HG02759 (cell line): ENCODE results near the gene MCCC2.
"Not testable (repeated sequence)": the region's sequence is repeated elsewhere in the genome, so short reads cannot be mapped to it uniquely, and the experiment has no call there.

Experiments
- ATAC-seq: cut with Tn5 transposase; IDR thresholded peaks from one replicate; pipeline ENCODE4 v1.9.1; 2021; ENCODE audit warnings: mild to moderate bottlenecking, moderate library complexity; ENCODE audit not compliant: unreplicated experiment

The MCCC2 gene

DNA sequence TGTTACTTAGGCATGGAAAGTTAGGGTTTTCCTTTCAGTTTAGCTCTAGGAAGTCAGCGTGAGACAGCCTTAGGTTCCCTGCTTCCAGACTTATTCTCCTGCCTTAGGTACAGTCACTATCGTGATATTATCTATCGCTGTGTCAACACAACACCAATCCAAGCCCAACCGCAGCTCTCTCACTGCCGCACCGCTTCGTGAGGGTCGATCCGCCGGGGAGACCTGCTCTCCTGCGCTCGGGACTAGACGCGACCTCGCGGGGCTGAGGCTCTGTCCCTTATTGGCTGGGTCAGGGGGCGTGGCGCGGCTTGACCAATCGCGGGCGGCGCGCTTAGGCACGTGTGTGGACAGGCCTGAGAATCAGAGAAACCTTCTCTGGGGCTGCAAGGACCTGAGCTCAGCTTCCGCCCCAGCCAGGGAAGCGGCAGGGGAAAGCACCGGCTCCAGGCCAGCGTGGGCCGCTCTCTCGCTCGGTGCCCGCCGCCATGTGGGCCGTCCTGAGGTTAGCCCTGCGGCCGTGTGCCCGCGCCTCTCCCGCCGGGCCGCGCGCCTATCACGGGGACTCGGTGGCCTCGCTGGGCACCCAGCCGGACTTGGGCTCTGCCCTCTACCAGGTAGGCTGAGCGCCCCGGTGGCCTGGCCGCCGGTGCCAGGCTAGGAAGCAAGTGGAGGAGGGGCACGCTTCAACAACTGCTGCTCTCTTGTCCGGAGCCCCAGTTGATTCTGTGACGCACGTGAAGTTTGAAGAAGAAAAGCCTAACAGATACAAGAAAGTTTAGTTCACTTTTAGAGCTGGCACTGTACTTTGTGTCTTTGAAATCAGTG lies at the start of gene MCCC2:
Gene MCCC2 (plus strand): TSS at position 400 of the 825 bp plus-strand sequence. CDS start 86 bp downstream, at position 486.
- peak; percentile 98 for ATAC-seq

DNA sequence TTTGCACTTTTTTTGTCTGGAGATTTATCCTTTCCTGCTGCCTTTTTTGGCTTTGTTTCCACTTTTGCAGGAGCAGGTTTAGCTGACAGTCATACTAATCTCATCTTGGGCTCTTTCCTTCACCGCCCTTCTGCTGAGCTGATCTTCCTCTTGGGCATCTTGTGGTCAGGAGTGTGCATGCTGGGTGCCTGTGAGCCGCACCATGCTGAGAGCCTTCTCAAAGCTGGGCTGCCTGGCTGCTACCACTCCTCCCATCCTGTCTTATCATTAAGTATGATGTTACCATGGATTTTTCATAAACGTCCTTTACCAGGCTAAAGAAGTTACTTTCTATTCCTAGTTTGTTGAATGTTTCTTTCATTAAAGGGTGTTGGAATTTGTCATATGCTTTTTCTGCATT lies 49.5 kb upstream of the MCCC2 start:
- ATAC-seq: no peak

DNA sequence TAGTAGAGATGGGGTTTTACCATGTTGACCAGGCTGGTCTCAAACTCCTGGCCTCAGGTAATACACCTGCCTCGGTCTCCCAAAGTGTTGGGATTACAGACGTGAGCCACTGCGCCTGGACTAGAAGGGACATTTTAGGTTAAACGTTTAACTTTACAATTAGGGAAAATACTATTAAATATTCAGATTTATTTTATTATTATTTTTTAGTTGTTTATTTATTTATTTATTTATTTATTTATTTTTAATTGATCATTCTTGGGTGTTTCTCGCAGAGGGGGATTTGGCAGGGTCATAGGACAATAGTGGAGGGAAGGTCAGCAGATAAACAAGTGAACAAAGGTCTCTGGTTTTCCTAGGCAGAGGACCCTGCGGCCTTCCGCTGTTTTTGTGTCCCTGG lies 36.3 kb upstream of the MCCC2 start:
- not testable (repeated sequence) for ATAC-seq

DNA sequence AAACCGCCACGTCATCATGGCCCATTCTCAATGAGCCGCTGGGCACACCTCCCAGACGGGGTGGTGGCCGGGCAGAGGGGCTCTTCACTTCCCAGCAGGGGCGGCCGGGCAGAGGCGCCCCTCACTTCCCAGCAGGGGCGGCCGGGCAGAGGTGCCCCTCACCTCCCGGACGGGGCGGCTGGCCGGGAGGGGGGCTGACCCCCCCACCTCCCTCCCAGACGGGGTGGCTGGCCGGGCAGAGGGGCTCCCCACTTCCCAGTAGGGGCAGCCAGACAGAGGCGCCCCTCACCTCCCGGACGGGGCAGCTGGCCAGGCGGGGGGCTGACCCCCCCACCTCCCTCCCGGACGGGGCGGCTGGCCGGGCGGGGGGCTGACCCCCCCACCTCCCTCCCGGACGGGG lies 35.6 kb upstream of the MCCC2 start:
- not testable (repeated sequence) for ATAC-seq

DNA sequence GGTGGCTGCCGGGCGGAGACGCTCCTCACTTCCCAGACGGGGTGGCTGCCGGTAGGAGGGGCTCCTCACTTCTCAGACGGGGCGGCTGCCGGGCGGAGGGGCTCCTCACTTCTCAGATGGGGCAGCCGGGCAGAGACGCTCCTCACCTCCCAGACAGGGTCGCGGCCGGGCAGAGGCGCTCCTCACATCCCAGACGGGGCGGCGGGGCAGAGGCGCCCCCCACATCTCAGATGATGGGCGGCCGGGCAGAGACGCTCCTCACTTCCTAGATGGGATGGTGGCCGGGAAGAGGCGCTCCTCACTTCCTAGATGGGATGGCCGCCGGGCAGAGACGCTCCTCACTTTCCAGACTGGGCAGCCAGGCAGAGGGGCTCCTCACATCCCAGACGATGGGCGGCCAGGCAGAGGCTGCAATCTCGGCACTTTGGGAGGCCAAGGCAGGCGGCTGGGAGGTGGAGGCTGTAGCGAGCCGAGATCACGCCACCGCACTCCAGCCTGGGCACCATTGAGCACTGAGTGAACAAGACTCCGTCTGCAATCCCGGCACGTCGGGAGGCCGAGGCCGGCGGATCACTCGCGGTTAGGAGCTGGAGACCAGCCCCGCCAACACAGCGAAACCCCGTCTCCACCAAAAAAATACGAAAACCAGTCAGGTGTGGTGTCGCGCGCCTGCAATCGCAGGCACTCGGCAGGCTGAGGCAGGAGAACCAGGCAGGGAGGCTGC lies 35.0 kb upstream of the MCCC2 start:
- ATAC-seq: not testable (repeated sequence)

DNA sequence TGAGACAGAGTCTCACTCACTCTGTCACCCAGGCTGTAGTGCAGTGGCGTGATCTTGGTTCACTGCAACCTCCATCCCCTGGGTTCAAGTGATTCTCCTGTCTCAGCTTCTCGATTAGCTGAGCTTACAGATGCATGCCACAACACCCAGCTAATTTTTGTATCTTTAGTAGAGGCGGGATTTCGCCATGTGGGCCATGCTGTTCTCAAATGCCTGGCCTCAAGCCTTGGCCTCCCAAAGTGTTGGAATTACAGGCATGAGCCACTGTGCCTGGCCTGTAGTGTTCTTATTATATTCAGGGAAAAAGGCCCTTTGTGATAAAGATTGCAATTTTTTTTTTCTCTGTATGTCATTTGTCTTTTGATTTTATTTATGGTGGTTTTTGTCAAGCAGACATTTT lies 24.0 kb upstream of the MCCC2 start:
- no peak for ATAC-seq

DNA sequence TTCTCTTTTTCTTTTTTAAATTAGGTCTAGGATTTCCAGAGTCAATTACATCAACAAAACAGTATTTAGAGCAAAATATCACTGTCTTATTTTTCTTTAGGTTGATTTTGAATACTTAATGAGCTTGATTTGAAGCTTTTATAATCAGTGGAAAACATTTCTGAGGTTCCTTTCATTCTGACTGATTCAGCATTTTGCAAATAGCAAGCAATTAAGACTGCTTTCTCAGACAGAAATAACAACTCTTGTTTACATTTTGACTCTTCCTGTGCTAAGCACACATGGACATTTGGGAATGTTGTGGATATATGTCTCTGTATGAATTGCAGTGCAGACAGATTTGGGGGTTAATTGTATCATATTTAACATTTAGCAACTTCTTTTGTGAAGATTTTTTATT lies 22.2 kb upstream of the MCCC2 start:
- ATAC-seq: no peak

DNA sequence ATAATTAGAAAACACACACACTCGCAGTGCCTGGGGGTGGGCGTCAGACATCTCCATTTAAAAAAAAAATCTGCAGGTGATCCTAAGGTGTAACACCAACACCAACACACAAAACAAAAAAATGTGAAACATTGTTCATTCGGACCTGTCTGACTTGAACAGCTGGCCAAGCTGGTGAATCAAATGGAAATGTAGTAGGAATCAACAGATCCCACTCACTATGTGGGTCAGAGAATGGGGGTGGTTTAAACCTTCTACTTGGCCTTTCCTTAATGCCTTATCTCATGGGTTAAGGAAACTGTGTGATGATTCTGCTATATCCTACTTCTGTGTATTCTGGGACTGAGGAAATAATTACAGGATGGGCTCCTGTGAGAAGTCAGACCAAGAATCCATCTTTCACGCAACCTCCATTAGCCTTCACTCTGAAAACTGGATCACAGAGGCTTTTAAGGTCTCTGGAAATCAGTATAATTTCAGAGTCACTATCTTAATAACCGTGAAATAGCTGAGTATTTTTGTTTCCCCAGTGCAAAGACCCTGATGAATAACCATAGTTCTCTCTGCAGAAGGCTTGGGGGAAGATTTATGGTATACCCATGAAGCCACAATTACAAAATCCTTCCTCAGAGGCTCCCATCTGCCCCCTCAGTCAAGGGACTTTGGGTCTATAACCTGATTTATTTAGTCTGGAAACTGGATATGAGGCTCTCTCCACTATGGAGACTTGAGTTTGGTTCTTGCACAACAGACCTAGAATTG lies 17.2 kb upstream of the MCCC2 start:
- ATAC-seq: no peak

DNA sequence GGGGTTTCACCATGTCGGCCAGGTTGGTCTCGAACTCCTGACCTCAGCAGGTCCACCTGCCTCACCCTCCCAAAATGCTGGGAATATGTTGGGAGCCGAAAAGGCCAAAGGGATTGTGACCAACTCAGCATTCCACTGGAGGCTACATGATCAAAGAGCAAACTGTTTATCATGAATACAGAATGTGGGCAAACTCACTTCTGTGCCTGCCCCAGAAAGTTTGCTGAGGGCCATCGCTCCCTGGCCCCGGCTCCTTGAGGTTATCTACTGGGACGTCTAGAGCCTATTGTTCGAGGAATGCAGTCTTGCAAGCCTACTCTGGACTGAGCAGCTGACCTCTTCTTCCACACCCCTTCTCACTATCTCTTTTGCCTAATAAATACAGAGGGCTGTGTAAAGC lies 15.3 kb upstream of the MCCC2 start:
- not testable (repeated sequence) for ATAC-seq

DNA sequence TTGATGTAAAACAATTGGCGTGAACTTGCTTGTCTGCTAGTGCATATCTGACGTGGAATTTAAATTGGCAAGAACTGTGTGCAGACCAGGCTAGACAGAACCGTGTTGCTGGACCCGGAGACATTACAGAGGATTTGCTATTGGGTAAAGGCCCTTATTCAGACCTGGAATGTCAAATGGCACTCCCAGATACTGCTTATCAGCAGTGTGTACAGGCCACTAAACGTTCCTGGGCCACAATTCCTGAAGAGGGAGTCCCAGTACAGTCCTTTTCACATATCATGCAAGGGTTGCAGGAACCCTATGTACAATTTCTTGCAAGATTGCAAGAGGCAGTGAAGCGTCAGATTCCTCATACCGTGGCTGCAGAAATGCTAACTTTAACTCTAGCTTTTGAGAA lies 13.5 kb upstream of the MCCC2 start:
- ATAC-seq: no peak

DNA sequence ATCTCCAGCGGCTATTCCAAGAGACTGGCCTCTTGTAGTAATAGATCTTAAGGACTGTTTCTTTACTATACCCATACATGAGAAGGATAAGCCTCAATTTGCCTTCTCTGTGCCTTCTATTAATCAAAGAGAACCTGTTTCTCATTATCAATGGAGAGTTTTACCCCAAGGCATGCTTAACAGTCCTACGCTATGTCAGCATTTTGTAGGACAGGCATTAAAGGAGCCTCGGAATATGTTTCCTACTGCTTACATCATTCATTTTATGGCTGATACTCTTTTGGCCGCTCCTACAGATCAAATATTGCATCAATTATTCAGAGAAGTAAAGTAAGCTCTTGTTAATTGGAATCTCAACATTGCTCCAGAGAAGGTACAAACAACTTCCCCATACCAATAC lies 11.6 kb upstream of the MCCC2 start:
- ATAC-seq: not testable (repeated sequence)

DNA sequence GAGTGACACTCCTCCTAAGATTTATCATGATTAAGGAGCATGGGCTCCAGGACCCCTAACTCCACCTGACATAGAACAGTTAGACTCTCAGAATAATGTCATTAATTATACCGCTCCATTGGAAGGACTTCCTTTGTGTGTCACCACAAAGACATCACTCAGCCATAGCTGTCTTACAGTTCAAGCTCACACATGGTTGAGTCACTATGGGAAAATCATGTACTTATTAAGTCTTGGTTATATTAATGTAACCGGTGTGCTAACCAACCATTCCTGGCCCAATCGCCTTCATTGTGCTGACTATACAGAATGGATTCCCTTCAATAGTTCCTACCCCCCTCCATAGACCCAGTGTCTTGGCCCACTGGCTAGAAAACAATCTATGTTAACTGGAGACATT lies 10.9 kb upstream of the MCCC2 start:
- ATAC-seq: no peak

DNA sequence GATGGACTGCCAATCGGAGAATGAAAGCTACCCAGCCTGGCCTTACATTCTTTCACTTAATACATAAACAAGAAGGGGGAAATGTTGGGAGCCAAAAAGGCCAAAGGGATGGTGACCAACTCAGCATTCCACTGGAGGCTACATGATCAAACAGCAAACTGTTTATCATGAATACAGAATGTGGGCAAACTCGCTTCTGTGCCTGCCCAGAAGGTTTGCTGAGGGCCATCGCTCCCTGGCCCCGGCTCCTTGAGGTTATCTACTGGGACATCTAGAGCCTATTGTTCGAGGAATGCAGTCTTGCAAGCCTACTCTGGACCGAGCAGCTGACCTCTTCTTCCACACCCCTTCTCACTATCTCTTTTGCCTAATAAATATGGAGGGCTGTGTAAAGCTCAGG lies 9.3 kb upstream of the MCCC2 start:
- ATAC-seq: not testable (repeated sequence)

DNA sequence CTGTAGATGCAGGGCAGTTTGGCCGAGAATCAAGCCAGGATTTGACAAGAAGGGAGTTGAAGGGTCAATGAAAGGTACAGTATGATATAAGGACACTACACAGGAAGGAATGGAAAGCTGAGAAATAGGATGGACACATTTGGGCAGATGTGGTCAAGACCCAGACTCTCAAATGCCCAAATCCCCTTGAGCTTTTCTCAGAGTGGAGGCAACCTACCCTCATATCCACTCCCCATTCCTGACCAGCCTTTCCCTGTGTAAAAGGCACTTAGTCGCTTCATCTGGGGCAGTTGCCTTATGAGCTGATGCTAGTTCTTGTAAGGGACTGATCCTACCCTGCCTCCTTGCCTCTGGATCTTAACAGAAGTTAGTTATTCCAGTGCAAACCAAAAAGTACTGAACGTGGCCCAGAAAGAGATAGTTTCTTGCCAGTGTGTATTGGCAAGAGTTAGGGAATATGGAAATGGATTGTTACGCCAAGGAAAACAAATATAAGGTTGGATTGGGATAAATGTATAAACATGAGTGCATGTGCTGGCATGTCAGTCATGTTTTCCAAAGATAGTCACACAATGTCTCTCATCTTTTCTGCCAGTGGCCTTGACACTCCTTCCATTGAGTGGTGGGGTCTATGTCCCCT lies 4.1 kb upstream of the MCCC2 start:
- ATAC-seq: no peak

DNA sequence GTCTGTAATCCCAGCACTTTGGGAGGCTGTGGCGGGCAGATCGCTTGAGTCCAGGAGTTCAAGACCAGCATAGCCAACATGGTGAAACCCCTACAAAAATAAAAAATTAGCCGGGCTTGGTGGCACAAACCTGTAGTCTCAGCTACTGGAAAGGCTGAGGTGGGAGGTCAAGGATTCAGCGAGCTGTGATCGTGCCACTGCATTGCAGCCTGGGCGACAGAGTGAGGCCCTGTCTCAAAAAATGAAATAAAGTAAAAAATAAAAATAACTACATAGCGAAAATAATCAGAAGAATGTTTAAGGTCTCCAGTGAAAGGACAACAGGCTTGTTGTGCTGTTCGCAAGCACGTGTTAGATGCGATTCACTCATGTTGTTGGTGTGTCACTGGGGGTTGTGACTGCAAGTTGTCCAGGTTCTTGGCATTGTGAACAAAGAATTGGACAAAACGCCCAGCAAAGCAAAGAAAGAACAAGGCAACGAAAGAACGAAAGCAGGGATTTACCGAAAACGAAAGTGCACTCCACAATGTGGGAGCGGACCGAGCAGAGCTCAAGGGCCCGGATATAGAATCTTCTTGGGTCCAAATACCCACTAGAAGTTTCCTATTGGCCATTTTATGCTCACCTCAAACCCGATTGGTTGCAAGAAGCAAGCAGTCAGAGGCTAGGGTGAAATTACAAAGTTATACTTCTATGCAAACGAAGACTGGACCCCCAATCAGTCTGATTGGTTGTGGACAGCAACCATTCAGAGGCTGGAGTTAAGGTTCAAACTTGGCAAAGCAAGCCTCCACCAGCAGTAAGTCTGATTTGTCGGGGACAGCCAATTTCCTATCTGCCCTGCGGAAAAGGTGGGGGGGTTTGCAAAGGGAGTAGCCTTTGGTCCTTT lies 844 bp upstream of the MCCC2 start:
- ATAC-seq: peak; percentile 1

DNA sequence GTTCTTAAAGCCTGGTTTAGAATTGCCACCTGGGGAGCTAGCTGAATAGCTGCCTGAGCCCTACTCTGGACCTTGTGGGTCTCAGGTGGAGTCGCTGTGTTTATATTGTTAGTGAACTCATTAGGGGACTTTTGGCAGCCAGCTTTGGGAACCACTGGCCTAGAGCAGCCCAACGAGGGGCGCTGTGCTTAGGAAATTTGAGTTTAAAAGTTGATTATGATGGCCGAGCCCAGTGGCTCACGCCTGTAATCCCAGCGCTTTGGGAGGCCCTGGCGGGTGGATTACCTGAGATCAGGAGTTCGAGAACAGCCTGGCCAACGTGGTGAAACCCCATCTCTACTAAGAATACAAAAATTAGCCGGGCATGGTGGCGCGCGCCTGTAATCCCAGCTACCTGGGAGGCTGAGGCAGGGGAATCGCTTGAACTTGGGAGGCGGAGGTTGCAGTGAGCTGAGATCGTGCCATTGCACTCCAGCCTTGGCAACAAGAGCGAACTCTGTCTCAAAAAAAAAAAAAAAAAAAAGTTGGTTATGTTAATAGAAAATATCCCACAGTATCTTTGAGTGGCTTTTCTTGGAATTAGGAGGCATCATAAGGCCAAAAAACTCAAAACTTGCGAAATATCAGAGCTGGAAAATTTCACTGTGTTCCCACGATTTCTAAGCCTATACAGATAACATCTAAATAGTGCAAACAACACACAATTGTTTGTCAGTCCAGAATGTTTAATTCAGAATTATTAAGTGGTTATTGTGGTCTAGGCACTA lies 809 bp downstream of the MCCC2 start:
- ATAC-seq: peak; percentile 9

DNA sequence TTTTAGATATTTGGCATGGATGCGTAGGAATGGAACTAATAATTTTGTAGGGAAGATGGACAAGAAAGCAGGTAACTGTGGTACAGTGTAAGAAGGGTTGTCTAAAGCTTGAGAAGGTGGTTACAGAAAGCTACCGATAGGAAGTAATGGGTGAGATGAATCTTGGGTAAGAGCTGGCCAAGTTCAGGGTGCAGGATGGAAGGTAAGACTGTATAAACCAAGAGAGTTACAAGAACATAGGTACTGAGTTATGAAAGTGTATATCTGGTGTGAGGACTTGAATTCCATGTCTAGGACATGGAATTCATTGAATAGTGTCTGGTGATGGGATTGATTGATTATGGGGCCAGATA lies 1.4 kb downstream of the MCCC2 start:
- ATAC-seq: no peak

DNA sequence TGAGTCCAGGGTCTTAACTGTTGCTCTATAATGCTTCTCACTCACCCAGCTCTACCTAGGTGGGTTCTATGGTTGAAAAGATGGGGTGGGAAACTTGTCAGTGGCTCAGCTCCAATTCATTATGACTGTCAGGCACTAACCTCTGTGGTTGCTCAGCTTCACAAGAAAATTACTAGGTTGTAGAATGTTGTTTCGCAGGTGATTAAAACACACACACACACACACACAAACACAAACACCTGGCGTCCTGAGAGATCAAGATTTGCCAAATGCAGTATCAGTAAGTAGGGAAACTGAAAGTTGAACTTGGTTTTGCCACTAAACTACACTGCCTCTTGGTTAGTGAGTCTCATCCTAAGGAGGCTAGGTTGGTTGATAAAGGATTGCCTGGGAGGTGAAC lies 2.8 kb downstream of the MCCC2 start:
- ATAC-seq: no peak

DNA sequence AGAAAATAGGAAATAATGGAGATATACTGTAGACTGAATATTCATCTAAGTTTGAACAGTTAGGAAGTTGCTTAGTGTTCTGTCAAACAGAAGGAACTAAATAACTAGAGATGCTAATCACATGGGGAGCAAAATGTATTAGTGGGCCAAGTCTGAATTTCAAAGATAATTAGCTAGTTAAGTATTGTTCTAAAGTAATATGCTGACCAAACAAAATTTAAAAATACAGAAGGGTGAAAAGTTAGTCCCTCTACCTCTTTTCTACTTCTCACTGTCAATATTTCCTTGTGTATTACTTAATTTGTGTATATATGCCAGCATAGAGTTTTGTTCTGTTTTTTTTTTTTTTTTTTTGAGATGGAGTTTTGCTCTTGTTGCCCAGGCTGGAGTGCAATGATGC lies 4.0 kb downstream of the MCCC2 start:
- no peak for ATAC-seq
